K562 (cell line): ENCODE results near the gene SLC16A1. TPM values are rescaled to one million over a fixed set of nuclear protein-coding genes. Genes with fewer than 3 reads are reported as not detected.

Experiments
- ETV1 ChIP-seq: fragments of 450-650 bp; conservative IDR thresholded peaks from 2 replicates; pipeline ENCODE4 v1.6.1; 2016; ENCODE audit warnings: missing genetic modification characterization, control low read depth, low read depth, missing compliant biosample characterization
- FIP1L1 ChIP-seq: fragments of 200-400 bp; formaldehyde crosslinking; IDR thresholded peaks from 2 replicates; pipeline ENCODE4 v1.6.1; 2018; ENCODE audit warnings: mild to moderate bottlenecking, low read depth, low read length; ENCODE audit not compliant: poor library complexity, severe bottlenecking
- HDAC1 ChIP-seq, 2 experiments: fragments of 450-650 bp; IDR thresholded peaks; 2 replicates each; pipeline ENCODE4 v1.6.1; 2016 to 2017; ENCODE audit warnings: inconsistent platforms in 1 of 2, mild to moderate bottlenecking in 1 of 2, moderate library complexity in 1 of 2
- HDGF ChIP-seq: fragments of 450-650 bp; IDR thresholded peaks from 2 replicates; pipeline ENCODE4 v1.6.1; 2016
- HNRNPK ChIP-seq: fragments of 200-400 bp; formaldehyde crosslinking; IDR thresholded peaks from one replicate; pipeline ENCODE4 v1.6.1; 2018; ENCODE audit warnings: mild to moderate bottlenecking, low read depth, low read length; ENCODE audit not compliant: poor library complexity, severe bottlenecking
- KLF16 ChIP-seq: IDR thresholded peaks from 2 replicates; pipeline ENCODE4 v1.6.1; 2016; ENCODE audit warnings: antibody characterized with exemption
- PKNOX1 ChIP-seq: fragments of 450-650 bp; IDR thresholded peaks from 2 replicates; pipeline ENCODE4 v1.6.1; 2016
- PRDM10 ChIP-seq: fragments of 450-650 bp; IDR thresholded peaks from 2 replicates; pipeline ENCODE4 v1.6.1; 2018; ENCODE audit not compliant: partially characterized antibody
- RBBP5 ChIP-seq: fragments of 200-600 bp; sonication (generic); IDR thresholded peaks from 2 replicates; pipeline ENCODE4 v1.6.1; 2012; ENCODE audit warnings: borderline replicate concordance, mild to moderate bottlenecking, low read length, control low read depth, inconsistent platforms; ENCODE audit not compliant: insufficient read depth, poor library complexity, severe bottlenecking
- REST ChIP-seq, 2 experiments: fragments of 450-650 bp; formaldehyde crosslinking in 1 of 2; IDR thresholded peaks; 2 replicates each; pipeline versions ENCODE4 v1.4.0 to v1.6.1; 2014 to 2020; ENCODE audit warnings: mild to moderate bottlenecking in 2 of 2, borderline replicate concordance in 1 of 2, low read depth in 1 of 2
- SMARCB1 ChIP-seq: IDR thresholded peaks from 2 replicates; pipeline ENCODE4 v1.6.1; 2011; ENCODE audit warnings: improper control_type of control experiment, low read depth; ENCODE audit not compliant: insufficient read length
- SREBF1 ChIP-seq: fragments of 150-350 bp; IDR thresholded peaks from 2 replicates; pipeline ENCODE4 v1.6.1; 2014; ENCODE audit warnings: antibody characterized with exemption, low read depth, low read length, borderline replicate concordance
- ZNF75A ChIP-seq: fragments of 450-650 bp; formaldehyde crosslinking; IDR thresholded peaks from 2 replicates; pipeline ENCODE4 v1.4.0; 2020; ENCODE audit warnings: mild to moderate bottlenecking
- polyA plus RNA-seq, 8 experiments: library from polyadenylated mRNA; depleted of rRNA in 4 of 8; stranded (reverse) in 5 of 8; unstranded in 3 of 8; fragments of >200 nt; fragmentation: Nextera tagmentation in 2 of 8; fragmentation: Illumina TruSeq in 1 of 8; extraction: Ambion mirVana in 2 of 8; extraction: Trizol in 1 of 8; gene quantifications; 2 replicates each; pipeline versions ENCODE4 v1.2.1 to v1.2.3, GENCODE V29; 2011 to 2014; ENCODE audit warnings: inconsistent platforms in 1 of 8, missing spikeins in 1 of 8
- total RNA-seq, 7 experiments: library from RNA; depleted of rRNA in 6 of 7; stranded (reverse); fragments of >200 nt in 6 of 7; fragmentation: Illumina TruSeq in 2 of 7; extraction: Trizol in 2 of 7; gene quantifications; 2 replicates each; pipeline versions ENCODE4 v1.2.1 to v1.2.3, GENCODE V29; 2011 to 2021; ENCODE audit warnings: low replicate concordance in 1 of 7

The SLC16A1 gene
- total and polyA plus RNA-seq, 9 of the 15 experiments (the other 6 are each of a cell fraction or from before 2014, with no cell fraction given), result 73.1 to 244 (median 117) TPM

- TF ChIP-seq PRDM10, result peak; percentile 30
- no peak for TF ChIP-seq ZNF75A (CRISPR knock-in tag)
- peak; percentile 91 for TF ChIP-seq REST (IDR thresholded peaks at IDR 0.05; ENCODE audit: borderline replicate concordance)
- no peak for TF ChIP-seq REST (CRISPR knock-in tag; IDR thresholded peaks at IDR 0.05; ENCODE audit: low read depth)
- no peak for TF ChIP-seq HNRNPK
- no peak for TF ChIP-seq PKNOX1
- TF ChIP-seq SMARCB1, result no peak
- TF ChIP-seq HDGF, result peak; percentile 89; the same call in 1 of the 2 replicates
- no peak for TF ChIP-seq RBBP5
- TF ChIP-seq ETV1, result no peak
- TF ChIP-seq FIP1L1, result no peak
- no peak for TF ChIP-seq KLF16
- 0 out of 4 replicates have a peak, but pooled peaks of 1 of the 2 experiments have one; percentile 25 for TF ChIP-seq HDAC1 (IDR thresholded peaks at IDR 0.05)
- TF ChIP-seq SREBF1, result no peak
Measured at GRCh38 chr1:112878321-112878720, 77.7 kb downstream of the SLC16A1 start (continued).
